GM19193 (cell line): ENCODE results near the gene ZBTB44.

Experiments
- POLR2A ChIP-seq: IDR thresholded peaks from 4 replicates; pipeline ENCODE4 v1.6.1; 2011; ENCODE audit not compliant: insufficient read depth, insufficient read length; ENCODE audit errors: extremely low read depth

The ZBTB44 gene

DNA sequence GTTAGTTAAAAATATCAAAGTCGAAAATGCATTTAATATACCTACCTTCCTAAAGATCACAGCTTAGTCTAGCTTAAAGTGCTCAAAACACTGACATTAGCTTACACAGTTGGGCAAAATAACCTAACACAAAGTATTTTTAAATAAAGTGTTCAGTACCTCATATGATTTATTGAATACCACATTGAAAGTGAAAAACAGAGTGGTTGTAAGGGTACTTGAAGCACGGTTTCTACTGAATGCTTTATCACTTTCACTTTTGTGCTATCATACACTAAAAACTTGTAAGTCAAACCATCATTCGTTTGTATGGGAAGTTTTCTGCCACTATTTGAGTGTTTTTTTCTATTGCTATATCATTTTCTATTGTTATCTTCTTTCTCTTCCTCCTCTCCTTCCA lies 36.6 kb downstream of the ZBTB44 start:
- TF ChIP-seq POLR2A: no peak

DNA sequence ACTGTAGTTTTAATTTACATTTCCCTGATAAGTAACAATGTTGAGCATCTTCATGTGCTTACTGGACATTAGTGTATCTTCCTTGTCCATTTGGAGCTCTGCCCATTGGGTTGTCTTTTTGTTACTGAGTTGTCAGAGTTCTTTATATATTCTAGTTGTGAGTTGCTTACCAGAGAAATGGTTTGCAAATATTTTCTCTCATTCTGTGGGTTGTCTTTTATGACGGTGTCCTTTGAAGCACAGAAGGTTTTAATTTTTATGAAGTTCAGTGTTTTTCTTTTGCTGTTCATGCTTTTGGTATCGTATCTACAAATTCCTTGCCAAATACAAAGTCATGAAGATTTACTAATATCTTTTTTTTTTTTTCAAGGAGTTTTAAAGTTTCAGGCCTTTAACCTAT lies 42.4 kb downstream of the ZBTB44 start:
- TF ChIP-seq POLR2A: no peak

DNA sequence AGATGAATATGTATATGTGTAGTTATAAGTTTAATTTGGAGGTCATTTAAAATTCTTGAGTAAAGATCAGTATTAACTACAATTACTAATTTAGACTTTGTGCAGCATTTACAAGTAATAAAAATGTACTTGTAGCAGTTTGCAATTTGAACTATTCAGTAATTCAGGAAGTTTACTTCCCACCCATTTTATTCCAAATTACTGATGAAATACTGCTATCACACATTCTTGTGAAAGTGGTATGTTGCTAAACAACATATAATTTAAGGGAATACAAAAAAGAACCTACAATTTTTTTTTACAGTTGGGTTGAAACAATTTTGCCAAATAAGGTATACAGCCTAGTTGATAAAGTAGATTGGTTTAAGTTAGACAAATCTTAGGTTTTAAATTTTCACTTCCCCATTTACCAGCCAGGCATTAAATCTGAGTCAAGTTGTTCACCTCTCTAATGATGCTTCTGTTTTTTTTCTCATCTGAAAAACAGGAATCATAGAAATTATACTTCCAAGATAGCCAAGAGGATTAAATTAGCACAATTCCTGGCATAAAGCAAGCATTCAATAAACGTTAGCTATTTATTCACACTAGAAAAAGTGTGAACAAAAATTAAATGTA lies 45.3 kb downstream of the ZBTB44 start:
- TF ChIP-seq POLR2A: no peak

DNA sequence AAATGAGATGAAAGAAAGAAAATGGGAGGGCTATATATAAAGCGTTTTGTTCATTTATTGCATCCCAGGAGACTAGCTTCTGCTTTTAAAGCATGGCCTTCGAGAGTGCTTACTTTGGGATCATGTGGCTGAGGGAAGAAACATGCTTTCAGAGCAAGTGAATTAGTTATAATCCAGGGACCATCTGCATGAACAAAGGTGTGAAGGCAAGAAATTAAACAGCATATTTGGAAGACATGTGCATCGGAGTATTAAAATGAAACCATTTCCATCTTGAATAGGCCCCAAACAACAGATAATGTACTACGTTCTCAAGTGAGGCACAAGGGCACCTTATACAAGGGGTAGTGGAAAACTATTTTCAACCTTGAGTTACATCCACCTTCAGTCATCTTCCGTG lies 51.4 kb downstream of the ZBTB44 start:
- no peak for TF ChIP-seq POLR2A

DNA sequence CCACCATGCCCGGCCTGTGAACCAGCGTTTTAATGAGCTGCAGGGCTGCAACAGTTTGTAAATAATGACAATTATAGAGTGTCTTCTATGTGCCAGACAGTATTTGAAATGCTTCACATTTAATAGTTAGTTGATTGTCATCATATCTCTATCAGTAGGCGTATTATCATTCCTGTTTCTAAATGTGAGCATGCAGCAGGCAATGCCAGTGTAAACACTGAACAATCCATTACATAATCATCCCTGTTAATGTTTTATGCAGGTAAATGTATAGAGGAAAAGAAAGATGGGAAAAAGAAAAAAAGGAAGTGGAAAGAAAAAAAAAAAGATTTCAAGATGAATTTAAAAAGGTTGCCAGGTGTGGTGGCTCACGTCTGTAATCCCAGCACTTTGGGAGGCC lies 52.3 kb downstream of the ZBTB44 start:
- TF ChIP-seq POLR2A: no peak

DNA sequence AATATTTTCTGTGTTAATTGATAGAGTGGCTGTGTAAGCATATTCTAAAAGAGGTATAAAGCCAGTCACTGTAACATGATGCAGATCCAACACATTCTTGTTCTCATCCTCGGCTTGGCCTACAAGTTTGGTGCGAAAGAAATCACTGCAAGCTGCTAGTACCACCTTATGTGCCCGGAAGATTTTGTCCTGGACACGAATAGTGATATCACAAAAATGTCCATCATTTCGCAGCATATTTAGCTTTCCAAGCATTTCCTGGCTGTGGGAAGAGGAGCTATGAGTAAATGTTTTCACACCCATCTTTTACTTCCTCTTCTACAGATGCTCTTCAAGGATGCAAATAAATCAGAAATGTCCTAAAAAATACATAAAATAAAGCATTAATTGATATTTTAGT lies 53.1 kb downstream of the ZBTB44 start:
- TF ChIP-seq POLR2A: no peak

DNA sequence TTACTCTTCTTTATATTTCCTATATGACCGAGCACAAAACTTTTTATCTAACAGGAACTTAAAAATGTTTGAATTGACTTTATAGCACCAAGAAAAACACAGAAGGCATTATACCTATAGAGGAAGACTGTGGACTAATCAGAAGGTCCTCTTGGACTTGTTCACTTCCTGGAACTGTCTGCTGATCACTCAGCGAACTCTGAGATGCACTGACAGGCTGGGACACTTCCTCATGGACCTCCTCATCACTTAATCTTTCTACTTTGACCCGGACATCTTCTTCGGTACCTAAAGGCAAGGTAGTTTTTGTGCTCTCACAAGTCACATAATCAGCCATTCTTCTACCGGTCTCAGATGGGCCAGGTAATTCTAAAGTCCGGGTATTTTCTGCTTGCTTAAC lies 54.0 kb downstream of the ZBTB44 start:
- no peak for TF ChIP-seq POLR2A

DNA sequence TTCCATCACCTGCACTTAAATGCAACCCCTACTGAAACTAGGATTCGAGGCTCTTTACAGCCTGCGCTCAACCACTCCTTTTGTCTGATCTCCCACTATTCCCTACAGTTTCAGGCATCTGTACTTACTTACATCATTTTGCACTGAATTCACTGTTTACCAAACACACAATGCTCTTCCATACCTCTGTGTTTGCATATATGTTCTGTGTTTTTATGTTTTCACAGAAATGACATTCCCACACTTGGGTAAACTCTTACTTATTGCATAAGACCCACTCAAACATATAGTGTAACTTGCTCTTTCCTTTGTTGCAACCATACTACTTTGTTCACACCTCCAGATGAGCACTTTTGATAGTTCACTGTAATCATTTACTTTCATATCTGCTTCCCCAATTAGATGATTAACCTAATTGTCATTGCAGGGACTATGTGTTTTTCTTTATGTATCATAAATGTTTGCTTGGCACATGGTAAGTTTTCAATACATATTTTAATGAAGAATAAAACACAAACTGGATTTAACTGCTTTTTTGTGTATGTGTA lies 54.6 kb downstream of the ZBTB44 start:
- no peak for TF ChIP-seq POLR2A

DNA sequence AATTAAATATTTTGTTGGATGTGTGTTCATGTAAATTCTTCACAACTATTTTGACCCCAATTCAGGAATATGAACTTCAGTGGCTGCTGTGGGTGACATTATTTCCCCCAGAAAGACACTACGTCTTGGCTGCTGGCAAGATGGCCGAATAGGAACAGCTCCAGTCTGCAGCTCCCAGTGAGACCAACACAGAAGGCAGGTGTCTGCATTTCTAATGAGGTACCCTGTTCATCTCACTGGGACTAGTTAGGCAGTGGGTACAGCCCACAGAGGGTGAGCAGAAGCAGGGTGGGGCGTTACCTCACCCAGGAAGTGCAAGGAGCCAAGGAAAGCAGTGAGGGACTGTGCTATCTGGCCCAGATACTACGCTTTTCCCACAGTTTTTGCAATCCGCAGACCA lies 65.3 kb downstream of the ZBTB44 start:
- TF ChIP-seq POLR2A: no peak

DNA sequence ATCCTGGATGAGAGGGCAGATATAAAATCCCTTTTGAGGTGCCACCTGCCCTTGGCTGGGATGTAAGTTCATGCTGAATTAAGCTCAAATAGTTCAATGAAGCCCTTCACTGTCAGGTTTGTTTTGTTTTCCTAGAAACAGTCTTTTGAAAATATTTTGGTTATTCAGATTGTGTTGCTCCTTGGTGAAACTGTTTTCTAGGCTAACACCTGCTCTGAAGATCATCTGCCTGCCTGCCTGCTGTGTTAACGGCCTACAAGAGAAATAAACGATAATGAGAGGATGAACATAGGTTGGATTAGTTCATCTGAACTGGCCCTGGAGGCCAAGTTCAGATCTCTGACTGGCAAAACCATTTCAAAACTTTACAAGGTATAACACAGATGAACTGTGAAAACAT lies 67.4 kb downstream of the ZBTB44 start:
- no peak for TF ChIP-seq POLR2A

DNA sequence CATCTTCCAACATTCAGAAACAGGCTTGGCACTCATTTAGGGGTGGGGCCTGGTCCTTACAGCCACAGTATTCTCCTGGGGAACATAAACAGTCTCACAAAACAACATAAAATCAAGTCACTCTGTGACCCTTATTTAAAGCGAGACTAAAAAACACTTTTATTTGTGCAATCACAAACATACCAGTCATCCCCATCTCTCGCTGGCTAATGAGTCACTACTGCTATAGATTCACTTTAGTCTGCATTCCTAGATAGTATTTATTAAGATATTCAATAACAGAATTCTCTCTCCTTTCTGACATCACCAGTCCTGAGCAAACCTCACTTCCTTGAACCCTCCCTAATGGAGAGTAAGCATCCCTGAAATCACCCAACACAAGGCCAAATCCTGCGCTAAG lies 68.0 kb downstream of the ZBTB44 start:
- TF ChIP-seq POLR2A: no peak

DNA sequence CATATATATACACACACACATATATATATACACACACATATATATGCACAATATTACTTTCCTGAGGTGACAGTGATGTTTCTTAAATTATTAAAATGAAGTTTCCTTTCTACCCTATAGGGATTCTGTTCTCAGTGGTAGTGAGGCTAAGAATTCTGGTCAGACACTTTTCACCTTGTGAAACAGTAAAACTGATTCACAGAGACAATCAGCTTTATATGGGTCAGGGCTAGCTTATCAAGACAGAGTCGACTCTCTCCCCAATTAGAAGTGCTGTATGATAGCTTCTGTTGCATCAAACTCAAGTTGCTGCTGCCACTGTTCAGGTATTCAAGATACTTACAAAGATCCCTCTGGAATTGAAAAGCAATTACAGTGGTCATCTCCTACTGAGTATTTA lies 68.4 kb downstream of the ZBTB44 start:
- no peak for TF ChIP-seq POLR2A

DNA sequence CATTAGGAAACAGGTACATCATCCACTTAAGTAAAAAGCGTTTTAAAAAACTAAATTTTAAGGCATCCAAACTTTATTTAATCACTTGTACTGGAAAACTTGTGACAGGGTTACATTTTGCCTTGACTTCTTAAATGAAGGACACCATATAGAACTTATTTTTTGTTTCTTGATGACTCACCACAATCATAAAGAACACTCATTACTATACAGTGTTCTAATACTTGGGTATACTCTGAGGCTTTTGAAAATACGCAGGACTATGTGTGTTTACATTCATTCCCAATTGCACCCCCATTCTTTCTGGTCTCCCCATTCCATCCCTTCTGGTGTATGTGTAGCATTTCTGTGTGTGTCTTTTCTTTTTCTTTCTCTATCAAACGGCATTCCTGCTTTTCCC lies 69.9 kb downstream of the ZBTB44 start:
- no peak for TF ChIP-seq POLR2A

DNA sequence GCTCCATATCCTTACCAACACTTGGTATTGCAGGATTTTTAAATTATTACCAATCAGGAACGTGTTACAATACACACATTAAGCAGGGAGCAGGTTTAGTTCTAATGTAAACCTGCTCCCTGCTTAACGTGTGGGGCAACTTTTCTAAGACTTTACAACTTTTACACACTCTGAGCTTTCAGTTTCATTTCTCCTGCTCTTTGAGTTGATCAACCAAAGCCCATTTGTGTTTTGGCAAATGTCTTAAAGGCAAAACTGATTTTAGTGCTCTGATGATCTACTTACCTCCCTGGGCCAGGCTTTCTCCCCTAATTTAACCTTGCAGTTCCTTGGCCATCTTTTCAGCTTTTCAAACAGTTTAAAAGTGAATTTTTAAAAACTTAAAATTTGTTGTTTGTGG lies 70.9 kb downstream of the ZBTB44 start:
- no peak for TF ChIP-seq POLR2A

DNA sequence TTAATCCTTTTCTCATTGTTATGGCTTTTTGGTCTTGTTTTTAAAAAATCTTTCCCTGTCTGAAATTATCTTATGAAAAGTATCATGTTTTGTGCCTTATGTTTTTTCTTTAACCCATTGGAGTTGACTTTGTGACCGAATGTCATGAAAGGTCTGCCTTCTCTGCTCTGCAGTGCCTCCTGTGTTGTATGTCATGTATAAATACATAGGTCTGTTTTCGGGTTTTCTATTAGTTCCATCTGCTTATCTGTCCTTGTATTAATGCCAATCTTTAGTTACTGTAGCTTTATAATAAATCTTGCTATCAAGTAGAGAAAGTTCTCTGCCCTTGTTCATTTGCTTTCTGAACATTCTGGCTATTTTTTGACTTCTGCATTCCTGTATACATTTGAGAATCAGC lies 73.0 kb downstream of the ZBTB44 start:
- no peak for TF ChIP-seq POLR2A

DNA sequence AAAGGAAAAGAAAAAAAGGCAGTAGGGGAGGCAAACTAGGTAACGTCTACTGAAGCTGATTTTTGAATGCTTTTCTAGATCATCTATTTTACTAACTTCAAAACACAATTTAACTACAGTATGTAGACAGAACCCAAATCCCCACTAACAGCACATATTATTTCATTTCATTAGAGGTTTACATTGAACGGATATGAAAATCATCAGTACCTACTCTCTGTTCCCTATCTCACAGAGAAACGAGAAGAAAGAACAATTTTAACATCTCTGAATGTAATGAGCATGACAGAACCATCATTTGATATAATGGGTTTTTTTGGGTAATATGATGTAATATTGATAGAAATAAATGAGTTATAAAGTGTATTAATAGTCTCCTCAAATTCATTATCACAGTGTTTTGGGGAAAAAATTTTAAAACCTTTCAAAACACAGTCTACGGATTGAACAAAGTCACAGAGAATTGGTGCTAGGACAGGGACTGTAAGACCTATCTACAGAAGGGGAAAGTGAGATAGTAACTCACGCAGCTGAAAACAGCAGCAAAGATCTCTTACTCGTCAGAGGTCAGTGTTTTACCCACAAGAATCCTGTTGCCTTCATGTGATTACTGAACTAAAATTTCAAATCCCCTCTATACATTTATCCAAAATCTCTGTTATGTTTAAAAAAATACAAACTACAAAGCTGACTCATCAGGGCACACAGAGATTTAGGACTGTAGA lies 77.3 kb downstream of the ZBTB44 start:
- TF ChIP-seq POLR2A: no peak
